ENCODE measurements around the gene RASL12.
A peak's percentile ranks its signal among the peaks of the same experiment; 100 is the strongest.
"Not testable (repeated sequence)": the region's sequence is repeated elsewhere in the genome, so short reads cannot be mapped to it uniquely, and the experiment has no call there.

The RASL12 gene

DNA sequence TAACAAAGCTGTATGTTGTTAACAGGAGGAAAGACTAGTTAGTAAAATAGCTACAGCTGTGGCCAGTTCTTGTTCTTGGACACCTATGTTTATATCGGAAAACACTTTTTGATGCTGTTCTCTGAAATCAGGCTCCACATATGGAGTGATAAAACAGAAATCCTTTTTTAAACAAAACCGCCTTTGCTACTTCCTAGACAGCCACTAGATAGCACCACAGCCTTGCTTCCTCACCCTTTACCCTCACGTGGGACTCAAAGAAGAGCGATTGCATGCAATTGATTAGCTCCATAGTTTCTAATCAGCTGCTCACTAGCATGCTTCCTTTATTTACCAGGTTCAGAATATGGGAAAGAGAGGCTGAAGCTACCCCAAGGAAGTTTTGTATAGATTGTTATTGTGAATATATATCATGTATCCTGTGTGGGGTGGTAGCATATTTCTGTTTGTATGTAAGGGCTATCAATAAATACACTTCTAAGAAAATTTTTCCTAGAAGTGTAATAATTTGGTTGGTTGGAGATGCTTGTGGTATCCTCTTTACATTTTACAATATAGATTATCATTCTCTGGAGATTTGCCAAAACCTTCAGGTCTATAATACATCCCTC is 34.0 kb downstream of the RASL12 start:
- Mint-ChIP-seq H3K36me3 (ENCODE audit: insufficient read depth) (peaks cover 5% of the 10 kb centered on the region), H3K27ac (no peak overlapping the region), H3K27me3 (peaks cover 0 to 26% of the 10 kb centered on the region in 2 donors), H3K4me3 (no peak overlapping the region), H3K9me3 (no peaks in the 10 kb centered on the region), H3K4me1 (ENCODE audit: low read depth in 2 of 2) (peaks cover 6 to 9% of the 10 kb centered on the region in 2 donors)
- peak; percentile 26 for ATAC-seq (replicated peaks)
- no peak for DNase-seq

DNA sequence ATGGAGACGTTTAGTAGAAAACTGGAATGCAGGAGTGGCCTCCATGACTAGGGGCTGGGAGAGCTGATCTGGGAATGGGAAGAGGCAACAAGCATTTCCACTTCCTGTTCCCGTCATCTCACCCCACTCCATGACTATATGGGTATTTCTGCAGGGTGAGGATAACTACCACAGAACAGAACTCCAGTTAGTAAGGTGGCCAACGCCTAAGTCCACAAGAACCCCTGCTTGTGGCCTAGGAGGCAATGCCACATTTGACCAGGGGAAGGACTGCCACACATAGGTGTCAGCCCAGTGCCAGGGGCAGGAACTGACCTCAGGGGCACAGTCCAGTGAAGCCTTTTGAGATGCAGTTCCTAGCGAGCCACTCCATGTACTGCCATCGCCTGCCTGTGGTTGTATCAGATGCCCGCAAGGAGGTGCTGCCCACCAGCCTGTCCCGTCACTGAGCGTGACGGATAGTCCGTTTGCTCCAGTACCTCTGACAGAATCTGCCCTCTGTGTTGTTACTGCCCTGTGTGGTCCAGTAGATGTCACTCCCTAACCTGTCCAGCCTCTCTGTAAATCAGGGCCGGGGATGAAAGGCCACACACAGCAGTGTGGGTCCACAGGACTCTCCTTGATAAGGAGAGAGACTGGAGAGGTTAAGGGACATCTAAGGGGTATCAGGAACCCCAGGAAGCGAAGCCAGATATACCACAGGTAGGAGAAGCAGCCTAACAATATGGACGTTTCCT is 34.8 kb downstream of the RASL12 start:
- Mint-ChIP-seq H3K9me3 (no peaks in the 10 kb centered on the region), H3K4me1 (ENCODE audit: low read depth in 2 of 2) (peaks cover 11 to 16% of the 10 kb centered on the region in 2 donors), H3K4me3 (no peak overlapping the region), H3K36me3 (ENCODE audit: insufficient read depth) (peaks cover 5% of the 10 kb centered on the region), H3K27ac (no peak overlapping the region), H3K27me3 (peaks cover 0 to 26% of the 10 kb centered on the region in 2 donors)
- peak; percentile 24 to 28 (median 25) for DNase-seq
- ATAC-seq (replicated peaks), result peak; percentile 46

DNA sequence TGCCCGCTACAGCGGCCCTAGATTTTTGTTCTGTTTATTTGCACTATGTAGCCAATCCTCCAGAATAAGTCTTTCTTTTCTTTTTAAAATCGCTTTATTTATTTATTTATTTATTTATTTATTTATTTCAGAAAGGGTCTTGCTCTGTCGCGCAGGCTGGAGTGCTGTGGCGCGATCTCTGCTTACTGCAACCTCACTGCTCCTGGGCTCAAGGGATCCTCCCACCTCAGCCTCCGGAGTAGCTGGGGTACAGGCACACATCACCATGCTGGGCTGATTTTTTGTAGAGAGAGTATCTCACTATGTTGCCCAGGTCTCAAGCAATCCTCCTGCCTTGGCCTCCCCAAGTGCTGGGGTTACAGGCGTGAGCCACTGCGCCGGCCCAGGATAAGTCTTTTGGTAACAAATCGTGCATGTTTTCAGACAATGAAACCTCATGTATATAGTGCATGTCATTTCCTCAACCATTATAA is 38.0 kb downstream of the RASL12 start:
- peaks cover 14% of the 10 kb centered on the region for H3K36me3 Mint-ChIP-seq (ENCODE audit: insufficient read depth)
- H3K27ac Mint-ChIP-seq, result no peak overlapping the region
- no peaks in the 10 kb centered on the region for H3K9me3 Mint-ChIP-seq
- H3K27me3 Mint-ChIP-seq, result peaks cover 0 to 26% of the 10 kb centered on the region in 2 donors
- peaks cover 16 to 17% of the 10 kb centered on the region in 2 donors for H3K4me1 Mint-ChIP-seq (ENCODE audit: low read depth in 2 of 2)
- ATAC-seq (replicated peaks) (no peak), DNase-seq (no peak)
- peak overlapping the region; percentile 84 to 85 for H3K4me3 Mint-ChIP-seq

DNA sequence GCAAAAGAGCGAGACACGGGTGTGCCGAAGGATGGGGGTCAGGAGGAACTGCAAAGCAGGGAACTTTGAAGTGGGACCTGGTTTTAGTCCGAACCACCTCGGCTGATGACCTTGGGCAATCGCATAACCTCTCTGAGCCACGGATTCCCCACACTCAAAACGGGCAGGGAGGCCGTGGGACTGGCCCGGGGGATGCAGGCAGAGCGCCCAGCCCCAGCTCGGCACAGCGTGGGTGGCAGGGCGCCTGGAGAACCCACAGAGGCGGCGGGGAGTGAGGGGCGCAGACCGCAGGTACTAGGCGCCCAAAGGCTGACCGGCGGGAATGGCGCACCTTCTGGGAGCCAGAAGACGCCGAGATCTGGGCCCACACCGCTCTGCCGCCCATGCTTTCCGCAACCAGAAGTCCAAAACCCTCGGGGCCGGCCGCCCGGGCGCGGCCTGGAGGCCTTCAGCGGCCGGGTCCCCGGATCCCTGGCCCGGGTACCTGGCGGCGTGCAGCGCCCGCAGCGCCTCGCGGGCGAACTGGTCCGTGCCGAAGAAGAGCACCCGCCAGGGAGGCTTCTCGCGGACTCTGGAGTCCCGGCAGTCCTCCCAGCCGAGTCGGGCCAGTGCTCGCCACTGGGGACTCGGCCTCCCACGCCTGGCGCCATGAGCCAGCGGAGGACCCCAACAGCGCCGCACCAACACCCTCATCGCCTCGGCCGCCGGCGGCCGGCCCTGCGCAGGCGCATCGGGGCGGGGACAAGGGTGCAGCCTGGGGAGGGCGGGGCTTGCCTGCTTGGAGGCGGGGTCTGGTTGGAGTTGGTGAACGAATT is 38.7 kb downstream of the RASL12 start, which contains the start of gene MTFMT:
MTFMT (minus strand) TSS at position 719 of the 815 bp plus-strand sequence; CDS start at position 693, 26 bp downstream.
- DNase-seq (peak; percentile 88 to 91 (median 90)), ATAC-seq (replicated peaks) (peak; percentile 92)
- H3K27ac Mint-ChIP-seq, result peak within 1 kb of the TSS; percentile 70 to 71
- H3K36me3 Mint-ChIP-seq (ENCODE audit: insufficient read depth), result peaks cover 20% of the 10 kb centered on the region
- no peaks in the 10 kb centered on the region for H3K9me3 Mint-ChIP-seq
- H3K4me3 Mint-ChIP-seq, result peak within 1 kb of the TSS; percentile 84 to 85
- H3K4me1 Mint-ChIP-seq (ENCODE audit: low read depth in 2 of 2), result peaks cover 16 to 17% of the 10 kb centered on the region in 2 donors
- H3K27me3 Mint-ChIP-seq, result peaks cover 0 to 26% of the 10 kb centered on the region in 2 donors

DNA sequence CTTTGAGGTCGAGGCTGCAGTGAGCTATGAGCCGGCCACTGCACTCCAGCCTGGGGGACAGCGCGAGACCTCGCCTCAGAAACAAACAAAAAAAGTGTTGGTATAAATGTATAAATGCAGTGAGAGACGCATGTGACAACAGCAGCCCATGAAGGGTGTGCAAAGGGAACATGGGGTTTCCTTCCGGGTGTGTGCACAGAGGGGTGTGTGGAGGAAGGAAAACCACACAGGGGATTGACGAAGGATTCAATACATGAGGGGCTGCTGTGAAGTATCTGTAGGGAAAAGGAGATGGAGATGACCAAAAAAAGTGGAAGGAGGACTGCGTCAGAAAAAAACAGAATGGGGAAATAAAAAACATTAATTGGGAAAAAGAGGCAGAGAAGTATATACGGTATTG is 39.5 kb downstream of the RASL12 start:
- H3K4me1 Mint-ChIP-seq (ENCODE audit: low read depth in 2 of 2), result peaks cover 10 to 15% of the 10 kb centered on the region in 2 donors
- H3K27me3 Mint-ChIP-seq, result peaks cover 0 to 24% of the 10 kb centered on the region in 2 donors
- peak overlapping the region; percentile 84 to 85 for H3K4me3 Mint-ChIP-seq
- no peak for DNase-seq
- H3K36me3 Mint-ChIP-seq (ENCODE audit: insufficient read depth), result peaks cover 27% of the 10 kb centered on the region
- no peaks in the 10 kb centered on the region for H3K9me3 Mint-ChIP-seq
- H3K27ac Mint-ChIP-seq, result peak overlapping the region; percentile 70 to 71
- no peak for ATAC-seq (replicated peaks)

GRCh38 chr15:65027593-65027992 is 40.2 kb downstream of the RASL12 start:
- peaks cover 0 to 19% of the 10 kb centered on the region in 2 donors for H3K27me3 Mint-ChIP-seq
- H3K27ac Mint-ChIP-seq, result no peak overlapping the region
- H3K36me3 Mint-ChIP-seq (ENCODE audit: insufficient read depth), result peaks cover 34% of the 10 kb centered on the region
- DNase-seq (no peak), ATAC-seq (replicated peaks) (no peak)
- no peaks in the 10 kb centered on the region for H3K9me3 Mint-ChIP-seq
- peaks cover 6 to 12% of the 10 kb centered on the region in 2 donors for H3K4me1 Mint-ChIP-seq (ENCODE audit: low read depth in 2 of 2)
- peak overlapping the region; percentile 84 to 85 for H3K4me3 Mint-ChIP-seq

GRCh38 chr15:65026756-65027155 is 41.0 kb downstream of the RASL12 start:
- H3K36me3 Mint-ChIP-seq (ENCODE audit: insufficient read depth), result peaks cover 35% of the 10 kb centered on the region
- H3K27ac Mint-ChIP-seq, result no peak overlapping the region
- H3K9me3 Mint-ChIP-seq, result no peaks in the 10 kb centered on the region
- no peak overlapping the region for H3K4me3 Mint-ChIP-seq
- peaks cover 0 to 11% of the 10 kb centered on the region in 2 donors for H3K27me3 Mint-ChIP-seq
- ATAC-seq (replicated peaks) (no peak), DNase-seq (no peak)
- H3K4me1 Mint-ChIP-seq (ENCODE audit: low read depth in 2 of 2), result peaks cover 6 to 12% of the 10 kb centered on the region in 2 donors

DNA sequence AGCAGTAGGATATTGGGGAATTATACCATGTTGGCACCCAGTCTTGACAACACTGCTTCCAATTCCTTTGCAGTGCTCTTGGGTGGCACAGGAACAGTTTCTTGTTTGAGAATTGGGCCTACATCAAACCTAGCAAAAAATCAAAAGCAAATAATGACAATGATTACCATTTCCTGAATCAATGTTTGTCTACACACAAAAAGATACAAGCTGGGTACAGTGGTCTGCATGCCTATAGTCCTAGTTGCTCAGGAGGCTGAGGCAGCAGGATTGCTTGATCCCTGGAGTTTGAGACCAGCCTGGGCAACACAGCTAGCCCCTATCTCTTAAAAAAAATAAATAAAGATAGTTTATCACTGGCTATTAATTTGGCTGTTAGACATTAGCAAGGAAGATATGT is 46.3 kb downstream of the RASL12 start:
- Mint-ChIP-seq H3K27ac (no peak overlapping the region), H3K4me1 (ENCODE audit: low read depth in 2 of 2) (peaks cover 4 to 7% of the 10 kb centered on the region in 2 donors), H3K27me3 (no peaks in the 10 kb centered on the region), H3K36me3 (ENCODE audit: insufficient read depth) (peaks cover 74% of the 10 kb centered on the region), H3K9me3 (no peaks in the 10 kb centered on the region), H3K4me3 (no peak overlapping the region)
- DNase-seq, result no peak
- no peak for ATAC-seq (replicated peaks)

DNA sequence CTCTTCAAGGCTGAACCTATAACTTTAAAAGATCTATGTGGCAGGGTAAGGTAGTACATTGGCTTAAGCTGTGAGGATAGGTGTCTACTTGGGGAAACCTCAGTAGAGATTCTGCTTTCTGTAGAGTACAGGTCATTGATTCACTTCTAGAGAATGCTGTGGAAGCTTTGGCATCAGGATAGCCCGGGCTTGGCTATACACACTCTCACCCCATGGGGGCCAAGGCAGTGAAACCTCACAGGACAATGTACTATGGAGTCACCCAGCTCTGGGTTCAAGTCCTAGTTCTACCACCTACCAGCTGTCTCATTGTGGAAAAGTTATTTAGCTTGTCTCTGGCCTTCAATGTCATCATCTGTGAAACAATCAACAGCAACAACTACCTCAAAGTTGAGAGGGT is 47.4 kb downstream of the RASL12 start:
- peaks cover 76% of the 10 kb centered on the region for H3K36me3 Mint-ChIP-seq (ENCODE audit: insufficient read depth)
- no peak overlapping the region for H3K27ac Mint-ChIP-seq
- no peak overlapping the region for H3K4me3 Mint-ChIP-seq
- no peaks in the 10 kb centered on the region for H3K9me3 Mint-ChIP-seq
- no peaks in the 10 kb centered on the region for H3K27me3 Mint-ChIP-seq
- no peak for ATAC-seq (replicated peaks)
- DNase-seq, result no peak
- H3K4me1 Mint-ChIP-seq (ENCODE audit: low read depth in 2 of 2), result peaks cover 1 to 7% of the 10 kb centered on the region in 2 donors

DNA sequence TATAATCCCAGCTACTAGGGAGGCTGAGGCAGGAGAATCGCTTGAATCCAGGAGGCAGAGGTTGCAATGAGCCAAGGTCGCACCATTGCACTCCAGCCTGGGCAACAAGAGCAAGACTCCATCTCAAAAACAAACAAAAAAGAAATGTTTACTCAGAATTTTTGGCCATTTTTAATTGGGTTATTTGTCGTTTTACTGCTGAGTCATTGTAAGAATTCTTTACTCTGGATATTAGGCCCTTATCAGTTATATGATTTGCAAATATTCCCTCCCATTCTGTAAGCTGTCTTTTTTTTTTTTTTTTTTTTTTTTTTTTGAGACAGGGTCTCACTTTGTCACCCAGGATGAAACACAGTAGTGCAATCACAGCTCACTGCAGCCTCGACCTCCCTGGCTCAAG is 56.6 kb downstream of the RASL12 start:
- H3K27me3 Mint-ChIP-seq; DNase-seq; H3K4me1 Mint-ChIP-seq (ENCODE audit: low read depth in 2 of 2); H3K4me3 Mint-ChIP-seq; ATAC-seq (replicated peaks); H3K9me3 Mint-ChIP-seq; H3K27ac Mint-ChIP-seq: not testable (repeated sequence)
- H3K36me3 Mint-ChIP-seq (ENCODE audit: insufficient read depth), result peaks cover 28% of the 10 kb centered on the region

- H3K4me1 Mint-ChIP-seq (ENCODE audit: low read depth in 2 of 2), result no peaks in the 10 kb centered on the region
- H3K27ac Mint-ChIP-seq, result no peak overlapping the region
- DNase-seq (no peak), ATAC-seq (replicated peaks) (no peak)
- H3K9me3 Mint-ChIP-seq, result peaks cover 0 to 2% of the 10 kb centered on the region in 2 donors
- no peaks in the 10 kb centered on the region for H3K27me3 Mint-ChIP-seq
- H3K4me3 Mint-ChIP-seq, result no peak overlapping the region
- peaks cover 8% of the 10 kb centered on the region for H3K36me3 Mint-ChIP-seq (ENCODE audit: insufficient read depth)
These were observed 58.8 kb downstream of the RASL12 start for GRCh38 chr15:65008983-65009382.

- H3K9me3 Mint-ChIP-seq, result no peaks in the 10 kb centered on the region
- ATAC-seq (replicated peaks) (no peak), DNase-seq (no peak)
- H3K4me1 Mint-ChIP-seq (ENCODE audit: low read depth in 2 of 2), result no peaks in the 10 kb centered on the region
- H3K27ac Mint-ChIP-seq, result no peak overlapping the region
- no peaks in the 10 kb centered on the region for H3K27me3 Mint-ChIP-seq
- peaks cover 18% of the 10 kb centered on the region for H3K36me3 Mint-ChIP-seq (ENCODE audit: insufficient read depth)
- no peak overlapping the region for H3K4me3 Mint-ChIP-seq
These were observed 60.9 kb downstream of the RASL12 start for GRCh38 chr15:65006876-65007275.

GRCh38 chr15:65004993-65005392 is 62.8 kb downstream of the RASL12 start:
- no peak overlapping the region for H3K4me3 Mint-ChIP-seq
- H3K27ac Mint-ChIP-seq, result no peak overlapping the region
- H3K36me3 Mint-ChIP-seq (ENCODE audit: insufficient read depth), result peaks cover 18% of the 10 kb centered on the region
- no peak for DNase-seq
- H3K9me3 Mint-ChIP-seq, result no peaks in the 10 kb centered on the region
- no peak for ATAC-seq (replicated peaks)
- no peaks in the 10 kb centered on the region for H3K4me1 Mint-ChIP-seq (ENCODE audit: low read depth in 2 of 2)
- no peaks in the 10 kb centered on the region for H3K27me3 Mint-ChIP-seq

Measured in effector memory CD8-positive, alpha-beta T cell (primary cell).